ENCODE results near the gene OSTF1.

The OSTF1 gene

DNA sequence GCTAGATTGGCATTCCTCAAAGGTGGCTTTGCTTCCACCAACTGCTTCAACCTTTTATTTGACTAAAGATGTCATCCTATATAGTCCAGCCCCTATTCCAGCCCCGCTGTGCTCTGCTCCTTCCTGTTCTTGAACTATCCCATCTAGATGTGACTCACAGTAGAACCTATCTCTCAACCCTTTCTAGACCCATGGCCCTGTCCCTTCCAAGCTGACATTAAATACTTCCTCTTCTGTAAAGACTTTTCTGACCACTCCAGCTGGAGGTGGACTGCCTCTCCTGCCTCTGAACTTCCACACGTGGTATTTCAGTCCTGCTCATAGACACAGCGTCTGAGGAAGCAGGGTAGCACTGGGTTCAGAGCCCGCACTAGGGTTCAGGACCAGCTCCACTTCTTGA is 32.4 kb downstream of the OSTF1 start:
- Histone ChIP-seq H3K79me2 (ENCODE audit: insufficient read depth, low read depth) (peaks cover 7% of the 10 kb centered on the region; the same call in 1 of the 2 replicates), H3K4me3 (IDR thresholded peaks at IDR 0.05; ENCODE audit: insufficient read depth, low read depth, low read length) (no peak overlapping the region), H2AFZ (ENCODE audit: low read depth) (no peak overlapping the region), H3K4me2 (no peak overlapping the region), H4K20me1 (ENCODE audit: insufficient read depth) (no peaks in the 10 kb centered on the region), H3K27me3 (ENCODE audit: insufficient read depth, low read depth) (no peaks in the 10 kb centered on the region), H3K4me1 (ENCODE audit: low read depth, poor library complexity, severe bottlenecking) (no peaks in the 10 kb centered on the region), H3K9ac (no peak overlapping the region), H3K36me3 (ENCODE audit: insufficient read depth) (no peaks in the 10 kb centered on the region), H3K27ac (no peak overlapping the region)
- TF ChIP-seq, protein P1, sequence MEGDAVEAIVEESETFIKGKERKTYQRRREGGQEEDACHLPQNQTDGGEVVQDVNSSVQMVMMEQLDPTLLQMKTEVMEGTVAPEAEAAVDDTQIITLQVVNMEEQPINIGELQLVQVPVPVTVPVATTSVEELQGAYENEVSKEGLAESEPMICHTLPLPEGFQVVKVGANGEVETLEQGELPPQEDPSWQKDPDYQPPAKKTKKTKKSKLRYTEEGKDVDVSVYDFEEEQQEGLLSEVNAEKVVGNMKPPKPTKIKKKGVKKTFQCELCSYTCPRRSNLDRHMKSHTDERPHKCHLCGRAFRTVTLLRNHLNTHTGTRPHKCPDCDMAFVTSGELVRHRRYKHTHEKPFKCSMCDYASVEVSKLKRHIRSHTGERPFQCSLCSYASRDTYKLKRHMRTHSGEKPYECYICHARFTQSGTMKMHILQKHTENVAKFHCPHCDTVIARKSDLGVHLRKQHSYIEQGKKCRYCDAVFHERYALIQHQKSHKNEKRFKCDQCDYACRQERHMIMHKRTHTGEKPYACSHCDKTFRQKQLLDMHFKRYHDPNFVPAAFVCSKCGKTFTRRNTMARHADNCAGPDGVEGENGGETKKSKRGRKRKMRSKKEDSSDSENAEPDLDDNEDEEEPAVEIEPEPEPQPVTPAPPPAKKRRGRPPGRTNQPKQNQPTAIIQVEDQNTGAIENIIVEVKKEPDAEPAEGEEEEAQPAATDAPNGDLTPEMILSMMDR (conservative IDR thresholded peaks at IDR 0.05; ENCODE audit: low read depth, low read length), result no peak

DNA sequence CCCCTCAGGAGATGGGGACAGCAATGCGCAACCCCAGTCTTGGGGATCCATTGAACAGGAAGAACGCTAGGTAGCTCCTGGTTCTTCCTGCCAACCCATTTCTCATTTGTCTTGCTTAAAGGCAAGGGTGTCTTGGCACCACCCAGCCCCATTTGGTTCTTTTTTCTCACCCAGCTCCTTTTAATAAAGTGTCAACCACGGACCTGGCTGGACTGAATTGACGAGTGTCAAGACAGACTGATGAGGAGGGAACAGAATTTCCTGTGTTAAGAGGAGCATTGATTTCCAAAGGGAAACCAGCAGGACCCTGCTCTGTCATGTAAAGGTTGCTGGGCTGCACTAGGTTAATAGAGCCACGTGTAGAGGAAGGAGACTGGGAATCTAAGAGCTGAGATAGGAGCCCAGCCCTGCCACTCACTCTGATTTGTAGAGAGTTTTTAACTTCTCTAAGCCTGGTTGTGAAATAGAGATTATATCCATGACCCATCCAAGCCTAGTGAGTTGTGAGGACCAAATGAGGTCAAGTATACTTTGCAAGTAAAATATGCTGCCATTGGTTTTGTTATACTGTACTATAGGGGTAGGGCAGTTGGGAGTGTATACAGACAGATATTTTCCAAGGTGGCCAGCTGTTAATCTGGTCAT is 33.7 kb downstream of the OSTF1 start:
- no peak overlapping the region for H2AFZ ChIP-seq (ENCODE audit: low read depth)
- H3K27ac ChIP-seq, result no peak overlapping the region
- no peak overlapping the region for H3K4me2 ChIP-seq
- no peaks in the 10 kb centered on the region for H3K36me3 ChIP-seq (ENCODE audit: insufficient read depth)
- no peaks in the 10 kb centered on the region for H3K79me2 ChIP-seq (ENCODE audit: insufficient read depth, low read depth)
- no peaks in the 10 kb centered on the region for H4K20me1 ChIP-seq (ENCODE audit: insufficient read depth)
- H3K4me3 ChIP-seq (IDR thresholded peaks at IDR 0.05; ENCODE audit: insufficient read depth, low read depth, low read length), result no peak overlapping the region
- no peaks in the 10 kb centered on the region for H3K27me3 ChIP-seq (ENCODE audit: insufficient read depth, low read depth)
- H3K9ac ChIP-seq, result no peak overlapping the region
- H3K4me1 ChIP-seq (ENCODE audit: low read depth, poor library complexity, severe bottlenecking), result no peaks in the 10 kb centered on the region
- TF ChIP-seq, protein P1 (conservative IDR thresholded peaks at IDR 0.05; ENCODE audit: low read depth, low read length), result no peak

DNA sequence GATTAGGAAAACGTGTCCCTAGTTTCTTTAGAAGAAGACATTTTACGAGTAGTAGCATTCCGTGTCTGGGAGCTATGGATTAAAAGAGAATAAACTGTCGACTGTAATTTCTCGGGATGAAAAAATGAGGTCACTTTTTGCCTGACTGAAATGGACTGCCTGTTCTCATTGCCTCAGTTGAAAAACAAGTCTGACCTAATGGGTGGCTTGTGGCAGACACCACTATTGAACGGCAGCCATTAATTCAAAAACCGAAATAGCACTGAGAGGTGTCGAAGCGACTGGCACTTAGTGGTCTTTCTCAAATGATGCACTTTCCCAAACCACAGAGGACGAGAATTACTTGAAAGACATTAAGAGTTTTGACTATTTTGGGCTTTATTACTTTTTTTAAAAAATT is 35.4 kb downstream of the OSTF1 start:
- no peak overlapping the region for H3K4me3 ChIP-seq (IDR thresholded peaks at IDR 0.05; ENCODE audit: insufficient read depth, low read depth, low read length)
- H3K4me1 ChIP-seq (ENCODE audit: low read depth, poor library complexity, severe bottlenecking), result no peaks in the 10 kb centered on the region
- TF ChIP-seq, protein P1 (conservative IDR thresholded peaks at IDR 0.05; ENCODE audit: low read depth, low read length), result no peak
- no peak overlapping the region for H3K4me2 ChIP-seq
- H3K36me3 ChIP-seq (ENCODE audit: insufficient read depth), result no peaks in the 10 kb centered on the region
- H3K79me2 ChIP-seq (ENCODE audit: insufficient read depth, low read depth), result no peaks in the 10 kb centered on the region
- no peak overlapping the region for H3K9ac ChIP-seq
- H2AFZ ChIP-seq (ENCODE audit: low read depth), result no peak overlapping the region
- H3K27me3 ChIP-seq (ENCODE audit: insufficient read depth, low read depth), result no peaks in the 10 kb centered on the region
- H4K20me1 ChIP-seq (ENCODE audit: insufficient read depth), result no peaks in the 10 kb centered on the region
- H3K27ac ChIP-seq, result no peak overlapping the region

DNA sequence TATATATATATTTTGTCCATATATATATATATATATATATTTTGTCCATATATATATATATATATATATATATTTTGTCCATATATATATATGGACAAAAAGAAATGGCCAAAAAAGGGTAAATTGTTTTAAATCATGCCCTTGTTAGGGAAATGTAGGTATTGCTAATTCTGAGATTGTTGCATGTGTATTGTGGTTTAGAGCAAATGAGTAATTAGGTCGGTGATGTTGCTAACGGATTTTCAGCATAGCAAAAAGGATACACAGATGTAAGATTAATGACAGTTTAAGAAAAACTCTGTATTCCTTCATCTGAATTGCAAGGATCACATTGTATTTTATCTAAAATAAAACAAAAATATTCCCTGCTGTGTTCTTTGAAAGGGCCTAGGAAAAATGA is 40.2 kb downstream of the OSTF1 start:
- no peaks in the 10 kb centered on the region for H3K27me3 ChIP-seq (ENCODE audit: insufficient read depth, low read depth)
- no peaks in the 10 kb centered on the region for H4K20me1 ChIP-seq (ENCODE audit: insufficient read depth)
- TF ChIP-seq, protein P1 (conservative IDR thresholded peaks at IDR 0.05; ENCODE audit: low read depth, low read length), result no peak
- H3K27ac ChIP-seq, result no peak overlapping the region
- H3K79me2 ChIP-seq (ENCODE audit: insufficient read depth, low read depth), result no peaks in the 10 kb centered on the region
- no peak overlapping the region for H3K4me2 ChIP-seq
- no peak overlapping the region for H3K4me3 ChIP-seq (IDR thresholded peaks at IDR 0.05; ENCODE audit: insufficient read depth, low read depth, low read length)
- H3K9ac ChIP-seq, result no peak overlapping the region
- H3K36me3 ChIP-seq (ENCODE audit: insufficient read depth), result no peaks in the 10 kb centered on the region
- H3K4me1 ChIP-seq (ENCODE audit: low read depth, poor library complexity, severe bottlenecking), result no peaks in the 10 kb centered on the region
- H2AFZ ChIP-seq (ENCODE audit: low read depth), result no peak overlapping the region

Measured in KMS-11 (cell line).